ENCODE data around the gene NPPA.

DNA sequence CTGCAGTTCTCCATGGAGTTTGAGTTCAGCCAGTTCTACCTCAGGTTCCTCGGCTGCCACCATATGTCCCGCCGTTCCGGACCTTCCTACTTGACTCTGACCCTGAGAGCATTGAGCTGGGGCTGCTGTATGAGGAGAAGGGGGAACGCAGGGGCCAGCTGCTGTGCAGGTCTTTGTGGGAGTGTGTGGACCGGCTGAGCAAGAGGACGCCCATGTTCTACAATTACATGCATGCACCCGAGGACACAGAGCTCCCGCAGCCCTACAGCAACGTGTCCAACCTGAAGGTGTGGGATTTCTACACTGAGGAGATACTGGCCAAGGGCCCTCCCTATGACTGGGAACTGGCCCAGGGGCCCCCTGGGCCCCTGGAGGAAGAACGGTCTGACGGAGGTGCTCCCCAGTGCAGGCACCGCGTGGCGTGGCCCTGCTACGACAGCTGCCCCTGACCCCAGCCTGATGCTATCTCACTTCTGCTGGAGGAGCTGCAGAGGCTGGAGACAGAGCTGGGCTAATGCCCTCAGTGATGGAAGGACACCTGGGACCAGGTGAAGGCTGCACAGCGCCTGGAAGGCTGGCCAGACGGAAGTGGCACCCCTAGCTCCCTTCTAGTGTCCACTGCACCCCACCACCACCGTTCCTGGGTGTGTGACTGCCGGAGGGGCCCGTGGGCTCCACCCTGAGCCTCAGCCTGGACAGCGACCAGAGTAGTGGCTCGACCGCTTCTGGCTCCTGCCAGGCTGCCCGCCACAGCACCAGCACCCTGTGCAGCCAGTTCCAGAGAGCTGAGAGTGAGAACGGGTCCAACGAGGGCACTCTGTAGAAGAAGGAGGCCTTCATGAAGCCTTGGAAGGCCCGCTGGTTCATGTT is 32.0 kb upstream of the NPPA start:
- TF ChIP-seq, protein P1, sequence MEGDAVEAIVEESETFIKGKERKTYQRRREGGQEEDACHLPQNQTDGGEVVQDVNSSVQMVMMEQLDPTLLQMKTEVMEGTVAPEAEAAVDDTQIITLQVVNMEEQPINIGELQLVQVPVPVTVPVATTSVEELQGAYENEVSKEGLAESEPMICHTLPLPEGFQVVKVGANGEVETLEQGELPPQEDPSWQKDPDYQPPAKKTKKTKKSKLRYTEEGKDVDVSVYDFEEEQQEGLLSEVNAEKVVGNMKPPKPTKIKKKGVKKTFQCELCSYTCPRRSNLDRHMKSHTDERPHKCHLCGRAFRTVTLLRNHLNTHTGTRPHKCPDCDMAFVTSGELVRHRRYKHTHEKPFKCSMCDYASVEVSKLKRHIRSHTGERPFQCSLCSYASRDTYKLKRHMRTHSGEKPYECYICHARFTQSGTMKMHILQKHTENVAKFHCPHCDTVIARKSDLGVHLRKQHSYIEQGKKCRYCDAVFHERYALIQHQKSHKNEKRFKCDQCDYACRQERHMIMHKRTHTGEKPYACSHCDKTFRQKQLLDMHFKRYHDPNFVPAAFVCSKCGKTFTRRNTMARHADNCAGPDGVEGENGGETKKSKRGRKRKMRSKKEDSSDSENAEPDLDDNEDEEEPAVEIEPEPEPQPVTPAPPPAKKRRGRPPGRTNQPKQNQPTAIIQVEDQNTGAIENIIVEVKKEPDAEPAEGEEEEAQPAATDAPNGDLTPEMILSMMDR (conservative IDR thresholded peaks at IDR 0.05 in 1 of 2, IDR thresholded peaks at IDR 0.05 in 1 of 2; ENCODE audit: low read depth in 1 of 2, low read length in 2 of 2) = no peak
- no peak for TF ChIP-seq EZH2 (IDR thresholded peaks at IDR 0.05; ENCODE audit: low read length, missing control alignments)

All from fibroblast of lung (primary cell).